ENCODE measurements around the gene CSNK1G1.
"Not testable (repeated sequence)": the region's sequence is repeated elsewhere in the genome, so short reads cannot be mapped to it uniquely, and the experiment has no call there.

The CSNK1G1 gene

DNA sequence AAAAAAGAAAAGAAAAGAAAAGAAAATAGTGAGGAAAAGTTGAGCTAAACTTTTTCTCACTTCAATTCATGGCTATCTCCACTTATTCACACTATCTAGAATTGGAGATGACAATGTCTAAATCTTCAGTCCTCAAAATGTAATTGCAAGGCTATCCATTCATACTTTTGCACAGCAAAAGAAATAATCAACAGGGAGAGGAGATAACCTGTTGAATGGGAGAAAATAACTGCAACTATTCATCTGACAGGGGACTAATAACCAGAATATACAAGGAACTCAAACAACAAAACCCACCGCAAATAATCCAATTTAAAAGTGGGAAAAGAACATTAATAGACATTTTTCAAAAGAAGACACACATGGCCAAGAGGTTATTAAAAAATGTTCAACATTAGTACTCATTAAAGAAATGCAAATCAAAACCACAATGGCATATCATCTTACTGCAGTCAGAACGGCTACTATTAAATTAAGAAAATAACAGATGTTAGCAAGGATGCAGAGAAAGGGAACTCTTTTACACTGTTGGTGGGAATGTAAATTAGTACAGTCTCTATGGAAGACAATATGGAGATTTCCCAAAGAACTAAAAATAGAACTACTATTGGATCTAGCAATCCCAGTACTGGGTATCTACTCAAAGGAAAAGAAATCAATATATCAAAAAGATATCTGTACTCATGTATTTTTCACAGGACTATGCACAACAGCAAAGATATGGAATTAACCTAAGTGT, 119.6 kb downstream of the CSNK1G1 start:
- DNase-seq: no peak

GRCh38 chr15:64235552-64235951, 120.4 kb downstream of the CSNK1G1 start:
- DNase-seq: no peak

DNA sequence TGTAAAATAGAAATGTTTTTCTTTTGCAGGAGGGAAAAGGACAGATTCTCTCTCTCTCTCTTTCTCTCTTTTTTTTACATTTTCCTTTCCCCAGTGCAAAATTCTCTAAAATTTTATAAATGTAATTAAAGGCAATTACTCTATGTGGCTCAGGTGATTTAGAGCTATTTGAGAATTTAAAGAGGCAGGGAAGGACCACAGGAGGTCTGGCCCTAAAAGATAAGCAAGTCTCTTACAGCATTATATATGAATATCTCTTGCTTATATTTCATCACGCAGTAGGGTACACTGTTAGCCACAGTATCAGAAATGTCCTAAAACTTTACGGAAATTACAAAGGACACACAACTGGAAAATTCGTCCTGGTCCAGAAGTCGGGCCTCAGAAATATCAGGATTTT, 122.7 kb downstream of the CSNK1G1 start:
- DNase-seq: no peak

DNA sequence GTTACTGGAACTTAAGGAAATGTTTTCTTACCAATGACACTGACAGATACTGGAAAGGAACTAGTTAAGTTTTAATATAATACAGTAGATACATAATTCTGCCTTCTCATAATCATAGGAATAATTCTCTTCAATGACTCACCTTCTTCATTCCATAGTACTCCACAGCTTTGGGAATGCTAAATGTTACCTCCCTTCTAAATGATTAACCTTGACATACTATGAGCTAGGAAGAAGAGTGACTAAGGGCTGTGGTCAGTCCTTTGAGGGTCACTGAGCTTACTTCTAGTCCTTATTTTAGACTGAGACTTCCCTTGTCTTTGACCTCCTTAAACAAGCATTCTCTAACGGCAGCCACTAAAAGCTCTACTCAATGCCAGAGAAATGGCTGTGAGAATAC, 123.6 kb downstream of the CSNK1G1 start:
- DNase-seq: no peak

GRCh38 chr15:64229129-64229724, 126.7 kb downstream of the CSNK1G1 start:
- DNase-seq: no peak

DNA sequence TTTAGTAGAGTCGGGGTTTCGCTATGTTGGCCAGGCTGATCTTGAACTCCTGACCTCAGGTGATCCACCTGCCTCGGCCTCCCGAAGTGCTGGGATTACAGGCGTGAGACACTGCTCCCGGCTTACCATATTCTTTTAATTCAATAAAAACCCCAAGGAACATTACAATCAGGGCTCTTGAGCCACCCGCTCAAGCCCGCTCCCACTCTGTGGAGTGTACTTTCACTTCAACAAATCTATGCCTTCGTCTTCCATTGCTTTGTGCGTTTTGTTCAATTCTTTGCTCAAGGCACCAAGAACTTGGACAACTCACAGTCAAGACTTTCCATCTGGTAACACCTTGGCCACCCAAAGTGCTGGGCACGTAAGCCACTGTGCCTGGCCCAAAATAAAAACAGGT, 130.2 kb downstream of the CSNK1G1 start:
- DNase-seq: no peak

- no peak for DNase-seq
Observed at GRCh38 chr15:64224511-64224910, 131.5 kb downstream of the CSNK1G1 start.

GRCh38 chr15:64223882-64224281, 132.1 kb downstream of the CSNK1G1 start:
- no peak for DNase-seq

DNA sequence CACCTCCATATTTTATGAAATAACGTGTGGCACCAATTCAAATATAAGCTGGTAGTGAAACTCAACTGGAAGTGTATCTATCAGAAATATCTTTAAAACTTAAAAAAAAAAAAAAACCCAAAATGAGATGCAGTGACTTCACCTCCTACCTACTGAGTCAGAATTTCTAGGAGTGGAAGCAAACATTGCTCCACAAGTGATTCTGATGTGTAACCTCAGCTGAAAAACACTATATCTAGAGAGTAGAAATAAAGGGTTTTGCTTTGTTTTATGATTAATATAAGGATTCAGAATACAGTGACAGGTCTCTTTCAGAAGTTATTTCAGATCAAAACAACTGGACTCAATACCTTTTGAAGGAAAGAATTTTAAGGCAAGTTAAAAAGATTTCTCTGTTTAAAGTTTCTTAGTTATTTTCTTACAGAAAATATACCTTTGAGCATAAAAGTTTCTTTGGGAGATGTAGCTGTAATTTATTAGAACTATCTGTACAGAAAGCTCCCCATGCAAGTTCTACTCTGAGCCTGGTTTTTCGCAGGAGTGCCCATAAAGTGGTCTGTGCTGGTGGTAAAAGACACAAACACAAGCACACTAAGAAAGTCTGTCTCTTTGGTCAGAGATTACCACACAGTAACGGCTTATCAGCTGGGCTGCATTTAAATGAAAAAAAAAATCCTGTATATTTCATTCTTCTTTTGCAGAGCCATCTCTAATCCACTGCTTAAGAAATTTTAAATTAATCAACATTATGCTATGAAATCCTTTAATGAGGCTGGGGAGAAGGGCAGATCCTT, 133.2 kb downstream of the CSNK1G1 start:
- no peak for DNase-seq

- not testable (repeated sequence) for DNase-seq
Observed at GRCh38 chr15:64221911-64222310, 134.1 kb downstream of the CSNK1G1 start.

- not testable (repeated sequence) for DNase-seq
Observed at GRCh38 chr15:64217429-64217750, 138.6 kb downstream of the CSNK1G1 start.

GRCh38 chr15:64216730-64217428, 139.1 kb downstream of the CSNK1G1 start:
- no peak for DNase-seq

DNA sequence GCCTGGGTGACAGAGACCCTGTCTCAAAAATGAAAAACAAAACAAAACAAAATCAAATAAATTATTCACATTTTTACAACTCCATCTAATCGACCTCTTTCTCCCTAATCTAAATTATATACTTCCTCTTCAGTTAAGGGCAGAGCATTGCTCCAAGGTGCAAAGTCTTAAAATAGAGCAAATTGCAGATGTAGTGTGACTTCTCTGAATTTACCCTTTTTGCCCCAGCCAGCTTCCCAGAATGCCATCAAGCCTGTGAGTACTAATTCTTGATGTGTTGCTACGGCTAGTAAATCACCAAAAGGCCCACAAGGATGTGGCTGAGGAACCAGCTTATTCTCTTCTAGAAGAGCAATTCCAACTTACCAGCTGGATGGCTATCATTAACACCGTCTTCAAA, 139.8 kb downstream of the CSNK1G1 start:
- no peak for DNase-seq

DNA sequence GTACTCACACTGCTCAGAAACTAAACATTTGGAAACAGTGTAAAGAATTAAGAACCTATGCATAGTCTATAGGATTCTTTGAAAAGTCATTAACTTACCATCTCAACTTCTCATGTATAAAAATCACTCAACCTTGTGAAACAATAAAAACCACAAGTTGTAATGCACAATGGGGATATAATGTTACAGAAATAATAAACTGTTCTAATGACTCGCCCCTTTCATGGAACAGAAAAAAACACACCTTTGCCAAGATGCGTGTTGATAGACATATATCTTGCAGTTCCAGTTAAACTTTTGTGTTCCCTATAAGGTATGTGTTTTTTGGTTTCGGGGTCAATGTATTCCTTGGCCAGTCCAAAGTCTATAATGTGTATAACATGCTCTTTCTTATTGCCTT, 142.3 kb downstream of the CSNK1G1 start:
- DNase-seq: no peak

- no peak for DNase-seq
Observed at GRCh38 chr15:64211696-64212095, 144.3 kb downstream of the CSNK1G1 start.

GRCh38 chr15:64210371-64210770, 145.6 kb downstream of the CSNK1G1 start:
- DNase-seq: no peak

DNA sequence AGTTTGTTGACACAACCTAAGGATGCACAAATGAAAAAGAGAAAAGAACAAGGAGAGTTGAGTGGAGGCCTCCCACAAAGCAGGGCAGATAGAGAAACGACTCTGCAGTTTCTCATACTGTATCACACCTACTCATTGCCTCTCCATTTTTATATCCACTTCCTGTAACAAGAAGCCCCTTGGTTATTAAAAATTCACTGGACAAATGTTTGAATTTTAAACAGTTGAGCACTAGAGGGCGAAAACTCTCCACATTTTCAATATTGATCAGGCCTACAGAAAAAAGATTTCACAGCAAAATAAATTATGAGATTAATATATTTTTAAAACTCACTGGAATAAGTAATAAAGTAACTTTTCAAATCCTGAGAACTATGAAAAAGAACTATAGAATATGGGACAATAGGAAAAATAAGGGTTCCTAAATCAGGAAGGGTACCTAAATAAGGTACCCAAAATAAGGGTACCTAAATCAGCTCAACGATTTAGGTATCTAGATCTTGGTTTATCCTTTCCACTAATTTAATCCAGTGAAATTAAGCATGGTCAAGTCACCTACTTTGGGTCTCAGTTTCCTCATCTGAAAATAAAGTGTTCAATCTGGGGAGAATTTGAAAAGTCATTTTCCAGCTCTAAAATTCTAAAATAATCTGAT, 146.2 kb downstream of the CSNK1G1 start:
- DNase-seq: peak; percentile 31 to 32

DNA sequence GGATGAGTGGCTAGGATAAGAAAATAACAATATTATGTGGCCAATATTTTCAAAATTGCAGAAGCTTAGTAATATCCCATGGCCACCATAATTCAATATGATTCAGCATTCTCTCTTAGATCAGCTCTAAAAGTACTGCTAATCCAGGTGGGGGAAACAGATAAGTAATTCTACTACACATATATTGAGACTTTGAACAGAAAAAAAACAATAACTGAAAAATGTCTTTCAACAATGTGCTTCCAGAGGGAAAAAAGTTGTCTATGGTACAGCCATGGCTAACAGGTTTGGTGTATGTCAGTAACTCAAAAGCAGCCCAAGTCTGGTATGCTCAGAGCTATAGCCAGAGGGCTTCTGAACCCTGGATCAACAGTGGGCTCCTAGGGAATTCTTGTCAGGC, 150.8 kb downstream of the CSNK1G1 start:
- DNase-seq: no peak

DNA sequence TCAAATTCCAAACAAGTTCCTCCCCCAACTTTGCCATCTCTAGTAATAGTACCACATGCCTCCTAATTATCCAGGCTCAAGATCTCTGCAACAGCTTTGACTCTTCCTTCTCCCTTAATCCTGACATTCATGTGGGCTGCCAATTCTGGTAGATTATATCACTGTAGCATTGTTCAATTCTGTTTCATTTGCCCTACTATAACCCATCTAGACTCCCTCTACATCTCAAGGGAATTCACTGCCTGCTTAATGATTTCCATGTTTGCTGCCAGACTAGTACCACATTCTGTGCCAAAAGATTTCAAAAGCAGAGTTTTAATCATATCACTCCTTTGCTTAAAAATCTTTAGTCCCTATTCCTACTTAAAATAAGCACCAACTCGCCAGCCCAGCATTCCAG, 158.5 kb downstream of the CSNK1G1 start:
- no peak for DNase-seq

- no peak for DNase-seq
Observed at GRCh38 chr15:64193971-64194370, 162.0 kb downstream of the CSNK1G1 start.

GRCh38 chr15:64191971-64192830, 163.8 kb downstream of the CSNK1G1 start:
- no peak for DNase-seq

Measured in SHP77 (cell line).